ENCODE results near the gene DNPH1. TPM values are rescaled to one million over a fixed set of nuclear protein-coding genes. Genes with fewer than 3 reads are reported as not detected.

The DNPH1 gene
- total and polyA plus RNA-seq, 12 donors = 33.7 to 229 (median 121) TPM

DNA sequence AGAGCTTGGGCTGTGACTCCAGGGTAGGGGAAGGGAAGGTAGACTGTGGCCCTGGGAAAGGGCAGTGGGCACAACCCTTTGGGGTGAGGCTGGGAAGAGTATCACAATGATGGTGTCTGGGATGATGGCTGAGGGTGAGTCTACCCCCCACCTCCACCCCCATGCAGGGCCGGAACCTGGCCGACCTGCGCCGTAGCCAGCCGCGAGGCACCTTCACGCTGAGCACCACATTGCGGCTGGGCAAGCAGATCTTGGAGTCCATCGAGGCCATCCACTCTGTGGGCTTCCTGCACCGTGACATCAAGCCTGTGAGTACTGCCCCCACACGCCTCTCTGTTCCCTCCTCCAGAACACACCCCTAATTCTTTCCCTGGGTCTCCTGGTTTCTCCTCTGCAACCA is 24.1 kb upstream of the DNPH1 start:
- TF ChIP-seq POLR2A (IDR thresholded peaks at IDR 0.05) = no peak
- TF ChIP-seq, protein P1, sequence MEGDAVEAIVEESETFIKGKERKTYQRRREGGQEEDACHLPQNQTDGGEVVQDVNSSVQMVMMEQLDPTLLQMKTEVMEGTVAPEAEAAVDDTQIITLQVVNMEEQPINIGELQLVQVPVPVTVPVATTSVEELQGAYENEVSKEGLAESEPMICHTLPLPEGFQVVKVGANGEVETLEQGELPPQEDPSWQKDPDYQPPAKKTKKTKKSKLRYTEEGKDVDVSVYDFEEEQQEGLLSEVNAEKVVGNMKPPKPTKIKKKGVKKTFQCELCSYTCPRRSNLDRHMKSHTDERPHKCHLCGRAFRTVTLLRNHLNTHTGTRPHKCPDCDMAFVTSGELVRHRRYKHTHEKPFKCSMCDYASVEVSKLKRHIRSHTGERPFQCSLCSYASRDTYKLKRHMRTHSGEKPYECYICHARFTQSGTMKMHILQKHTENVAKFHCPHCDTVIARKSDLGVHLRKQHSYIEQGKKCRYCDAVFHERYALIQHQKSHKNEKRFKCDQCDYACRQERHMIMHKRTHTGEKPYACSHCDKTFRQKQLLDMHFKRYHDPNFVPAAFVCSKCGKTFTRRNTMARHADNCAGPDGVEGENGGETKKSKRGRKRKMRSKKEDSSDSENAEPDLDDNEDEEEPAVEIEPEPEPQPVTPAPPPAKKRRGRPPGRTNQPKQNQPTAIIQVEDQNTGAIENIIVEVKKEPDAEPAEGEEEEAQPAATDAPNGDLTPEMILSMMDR (IDR thresholded peaks at IDR 0.05) = no peak
- 84 to 95% (median 93%) methylated on average over 3 to 11 of the region's 11 CpGs for WGBS, 4 donors
- Histone ChIP-seq H3K4me3 (no peak overlapping the region), H3K9me3 (replicated peaks in 1 of 3) (no peaks in the 10 kb centered on the region), H3K27me3 (no peaks in the 10 kb centered on the region), H3K27ac (no peak overlapping the region), H3K36me3 (replicated peaks in 1 of 2) (no peaks in the 10 kb centered on the region), H3K4me1 (replicated peaks in 1 of 2) (no peaks in the 10 kb centered on the region)
- DNase-seq = no peak
- intact Hi-C loops (cut with DNase I) = no loop called here

DNA sequence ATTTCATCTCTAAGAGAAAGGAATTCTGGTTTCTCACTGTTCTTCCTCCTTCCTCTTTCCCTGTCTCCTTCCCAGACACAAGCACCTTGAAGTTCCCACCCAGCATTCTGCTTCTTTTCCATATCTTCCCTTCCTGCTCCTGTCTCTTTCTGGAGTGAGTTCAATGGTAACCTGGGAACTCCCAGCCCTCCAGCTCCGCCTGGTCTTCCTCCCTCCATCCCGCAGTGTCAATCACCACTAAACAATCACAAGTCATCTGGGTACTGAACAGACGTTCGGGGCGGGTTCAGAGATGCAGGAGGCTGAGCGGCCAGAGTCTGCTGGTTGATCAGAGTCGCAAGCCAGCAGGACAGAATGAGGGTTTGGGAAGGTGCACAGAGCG is 21.7 kb upstream of the DNPH1 start:
- intact Hi-C loops (cut with DNase I) = no loop called here
- Histone ChIP-seq H3K9me3 (replicated peaks in 1 of 3) (no peaks in the 10 kb centered on the region), H3K4me1 (replicated peaks in 1 of 2) (peaks cover 5 to 6% of the 10 kb centered on the region in 2 donors), H3K36me3 (replicated peaks in 1 of 2) (no peaks in the 10 kb centered on the region), H3K4me3 (no peak overlapping the region), H3K27me3 (no peaks in the 10 kb centered on the region), H3K27ac (no peak overlapping the region)
- WGBS, 4 donors = 36 to 49% (median 42%) methylated on average over 8 of the region's 8 CpGs
- TF ChIP-seq, protein P1 (IDR thresholded peaks at IDR 0.05) = no peak
- TF ChIP-seq POLR2A (IDR thresholded peaks at IDR 0.05) = no peak
- DNase-seq = no peak

DNA sequence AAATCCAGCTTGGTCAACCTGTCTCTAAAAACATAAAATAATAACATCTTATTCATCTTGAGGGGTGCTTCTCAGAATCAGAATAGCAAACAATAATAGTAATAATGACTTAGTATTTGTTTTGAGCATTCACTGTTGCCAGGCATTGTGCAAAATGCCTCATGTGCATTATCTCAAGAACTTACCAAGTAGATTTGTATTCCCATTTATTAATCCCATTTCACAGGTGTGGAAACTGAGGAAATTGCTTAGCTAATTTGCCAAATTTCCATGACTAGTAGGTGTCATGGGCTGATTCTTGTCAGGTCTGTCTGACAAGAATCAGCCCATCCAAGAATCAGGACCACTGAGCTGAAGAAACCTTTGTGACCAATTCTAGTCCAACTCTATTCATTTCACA is 19.5 kb upstream of the DNPH1 start:
- Histone ChIP-seq H3K4me3 (no peak overlapping the region), H3K36me3 (replicated peaks in 1 of 2) (no peaks in the 10 kb centered on the region), H3K27me3 (no peaks in the 10 kb centered on the region), H3K9me3 (replicated peaks in 1 of 3) (no peaks in the 10 kb centered on the region), H3K4me1 (replicated peaks in 1 of 2) (peaks cover 5 to 6% of the 10 kb centered on the region in 2 donors), H3K27ac (no peak overlapping the region)
- TF ChIP-seq, protein P1 (IDR thresholded peaks at IDR 0.05) = no peak
- TF ChIP-seq POLR2A (IDR thresholded peaks at IDR 0.05) = no peak
- DNase-seq = no peak
- intact Hi-C loops (cut with DNase I) = no loop called here

DNA sequence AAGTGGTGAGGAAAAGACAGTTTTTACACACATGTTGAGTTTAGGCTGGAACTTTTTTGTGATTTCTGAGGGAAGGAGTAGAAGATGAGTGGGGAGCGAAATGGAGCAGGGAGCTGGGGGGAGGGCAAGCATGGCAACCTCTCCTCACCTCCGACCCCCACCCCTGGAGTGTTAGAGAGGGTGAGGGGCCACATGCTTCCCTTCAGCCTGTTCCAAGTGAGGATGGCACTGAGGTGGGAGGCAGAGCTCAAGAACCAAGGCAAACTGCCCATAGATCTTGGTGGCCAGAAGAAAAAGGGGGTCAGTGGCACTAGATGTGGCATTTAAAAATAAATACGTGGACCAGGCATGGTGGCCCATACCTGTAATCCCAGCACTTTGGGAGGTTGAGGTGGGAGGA is 18.8 kb upstream of the DNPH1 start:
- Histone ChIP-seq H3K27ac (no peak overlapping the region), H3K36me3 (replicated peaks in 1 of 2) (no peaks in the 10 kb centered on the region), H3K4me3 (no peak overlapping the region), H3K27me3 (peaks cover 6% of the 10 kb centered on the region), H3K9me3 (replicated peaks in 1 of 3) (no peaks in the 10 kb centered on the region), H3K4me1 (replicated peaks in 1 of 2) (peaks cover 5 to 6% of the 10 kb centered on the region in 2 donors)
- 63 to 76% (median 70%) methylated on average over 3 of the region's 3 CpGs for WGBS, 4 donors
- DNase-seq = no peak
- TF ChIP-seq POLR2A (IDR thresholded peaks at IDR 0.05) = no peak
- TF ChIP-seq, protein P1 (IDR thresholded peaks at IDR 0.05) = no peak
- intact Hi-C loops (cut with DNase I) = no loop called here
